ENCODE measurements around the gene INPP5E.

The INPP5E gene

GRCh38 chr9:136439481-136440408, at the start of gene INPP5E:
Gene INPP5E, minus strand, starts transcription at chr9:136439845. Its CDS starts 426 bp downstream, at chr9:136439419.
- peak; percentile 99 for DNase-seq

- peak; percentile 90 for DNase-seq
Observed at GRCh38 chr9:136488247-136489214, 48.9 kb upstream of the INPP5E start.

GRCh38 chr9:136487672-136488071, 48.0 kb upstream of the INPP5E start:
- DNase-seq: no peak

- DNase-seq: no peak
Observed at GRCh38 chr9:136486823-136487620, 47.4 kb upstream of the INPP5E start.

GRCh38 chr9:136486131-136486530, 46.5 kb upstream of the INPP5E start:
- no peak for DNase-seq

- DNase-seq: peak; percentile 93
Observed at GRCh38 chr9:136485049-136486045, 45.7 kb upstream of the INPP5E start.

GRCh38 chr9:136484153-136485048, 44.8 kb upstream of the INPP5E start:
- DNase-seq: peak; percentile 64

GRCh38 chr9:136483589-136484152, 44.0 kb upstream of the INPP5E start:
- DNase-seq: peak; percentile 99

GRCh38 chr9:136482793-136483588, 43.3 kb upstream of the INPP5E start, which contains the start of gene SEC16A:
Gene SEC16A, minus strand, starts transcription at chr9:136483040. Its CDS starts 5,425 bp downstream, at chr9:136477615.
- peak; percentile 100 for DNase-seq

GRCh38 chr9:136482046-136482792, 42.6 kb upstream of the INPP5E start:
- peak; percentile 65 for DNase-seq

GRCh38 chr9:136481558-136481957, 41.9 kb upstream of the INPP5E start:
- no peak for DNase-seq

GRCh38 chr9:136476369-136477150, 36.9 kb upstream of the INPP5E start:
- no peak for DNase-seq

GRCh38 chr9:136474974-136475865, 35.6 kb upstream of the INPP5E start:
- DNase-seq: no peak

- DNase-seq: no peak
Observed at GRCh38 chr9:136474021-136474640, 34.5 kb upstream of the INPP5E start.

GRCh38 chr9:136473354-136473721, 33.7 kb upstream of the INPP5E start:
- no peak for DNase-seq

Measured in activated CD8-positive, alpha-beta memory T cell treated with anti-CD3 and anti-CD28 coated beads, Interleukin-2, amount 50 U/mL, for 48 hours (primary cell).